Heart left ventricle (tissue), 13 donors: ENCODE measurements around the gene KIAA1217.

Source experiments
- CTCF ChIP-seq, 12 donors: fragments of 200-600 bp; sonication (generic) in 4 of 12; IDR thresholded peaks; one replicate each; pipeline versions ENCODE4 v1.5.0 to v1.8.0; 2018 to 2022; ENCODE audit warnings: antibody characterized with exemption in 12 of 12, mild to moderate bottlenecking in 5 of 12
- POLR2A ChIP-seq, 2 donors: fragments of 450-650 bp; IDR thresholded peaks; one replicate each; pipeline ENCODE4 v1.6.1; 2017; ENCODE audit warnings: antibody characterized with exemption in 2 of 2, mild to moderate bottlenecking in 2 of 2, moderate library complexity in 2 of 2
- donor health status: ischemic (EF 13 %, LVEDD 7.1; RV severe dilation, severe dysfunction).
- donor health status: DM: no; HTN: yes; CAD: no.
- donor health status: DM: no; HTN: no; CAD: no.
- donor health status: ischemic (EF 25% LVEDD 6.9; RV normal size, moderate dysfunction).
- donor health status: ischemic (EF 25% LVEDD 5.7; RV mildly dilated, moderate dysfunction).
- donor health status: ischemic (EF 35%, LVEDD 5.7; RV mildly dilated, moderate dysfunction).
- donor health status: nonischemic (EF 11% LVEDD 7.7; RV severe dilation, severe dysfunction).
- donor health status: DM: yes; HTN: yes; CAD: no.
- donor health status: PGD.
- donor health status: ischemic (EF 29% LVEDD 5.4; RV normal size, mild dysfunction).
- donor health status: nonischemic (EF 23%, LVEDD 6.1; RV moderate dilation, normal function).

GRCh38 chr10:24393201-24393600 is 184.3 kb downstream of the KIAA1217 start:
- TF ChIP-seq CTCF (IDR thresholded peaks at IDR 0.05) (no peak), POLR2A (IDR thresholded peaks at IDR 0.05) (no peak)
